ENCODE measurements around the gene PDE3B. TPM values are rescaled to one million over a fixed set of nuclear protein-coding genes. Genes with fewer than 3 reads are reported as not detected.

PDE3B gene
- total and polyA plus RNA-seq, 2 of the 8 experiments (the other 6 are each of a cell fraction or from before 2014, with no cell fraction given) = 2.7 to 10.9 TPM

DNA sequence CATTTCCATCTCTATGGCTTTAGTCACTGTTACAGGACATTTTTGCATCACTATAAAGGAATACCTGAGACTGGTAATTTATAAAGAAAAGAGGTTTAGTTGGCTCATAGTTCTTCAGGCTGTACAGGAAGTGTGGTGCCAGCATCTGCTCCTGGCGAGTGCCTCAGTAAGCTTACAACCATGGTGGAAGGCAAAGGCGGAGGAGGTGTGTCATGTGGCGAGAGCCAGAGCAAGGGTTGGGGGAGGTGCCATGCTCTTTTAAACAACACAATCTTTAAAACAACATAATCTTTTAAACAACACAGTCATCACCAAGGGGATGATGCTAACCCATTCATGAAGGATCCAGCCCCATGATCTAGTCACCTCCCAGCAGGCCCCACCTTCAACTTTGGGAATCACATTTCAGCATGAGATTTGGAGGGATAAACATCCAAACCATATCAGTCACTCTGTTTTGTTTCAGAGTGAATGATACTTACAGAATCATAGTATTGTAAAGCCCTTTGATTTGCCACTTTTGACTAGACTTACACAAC lies 103.3 kb downstream of the PDE3B start (continued):
- TF ChIP-seq, protein P1, sequence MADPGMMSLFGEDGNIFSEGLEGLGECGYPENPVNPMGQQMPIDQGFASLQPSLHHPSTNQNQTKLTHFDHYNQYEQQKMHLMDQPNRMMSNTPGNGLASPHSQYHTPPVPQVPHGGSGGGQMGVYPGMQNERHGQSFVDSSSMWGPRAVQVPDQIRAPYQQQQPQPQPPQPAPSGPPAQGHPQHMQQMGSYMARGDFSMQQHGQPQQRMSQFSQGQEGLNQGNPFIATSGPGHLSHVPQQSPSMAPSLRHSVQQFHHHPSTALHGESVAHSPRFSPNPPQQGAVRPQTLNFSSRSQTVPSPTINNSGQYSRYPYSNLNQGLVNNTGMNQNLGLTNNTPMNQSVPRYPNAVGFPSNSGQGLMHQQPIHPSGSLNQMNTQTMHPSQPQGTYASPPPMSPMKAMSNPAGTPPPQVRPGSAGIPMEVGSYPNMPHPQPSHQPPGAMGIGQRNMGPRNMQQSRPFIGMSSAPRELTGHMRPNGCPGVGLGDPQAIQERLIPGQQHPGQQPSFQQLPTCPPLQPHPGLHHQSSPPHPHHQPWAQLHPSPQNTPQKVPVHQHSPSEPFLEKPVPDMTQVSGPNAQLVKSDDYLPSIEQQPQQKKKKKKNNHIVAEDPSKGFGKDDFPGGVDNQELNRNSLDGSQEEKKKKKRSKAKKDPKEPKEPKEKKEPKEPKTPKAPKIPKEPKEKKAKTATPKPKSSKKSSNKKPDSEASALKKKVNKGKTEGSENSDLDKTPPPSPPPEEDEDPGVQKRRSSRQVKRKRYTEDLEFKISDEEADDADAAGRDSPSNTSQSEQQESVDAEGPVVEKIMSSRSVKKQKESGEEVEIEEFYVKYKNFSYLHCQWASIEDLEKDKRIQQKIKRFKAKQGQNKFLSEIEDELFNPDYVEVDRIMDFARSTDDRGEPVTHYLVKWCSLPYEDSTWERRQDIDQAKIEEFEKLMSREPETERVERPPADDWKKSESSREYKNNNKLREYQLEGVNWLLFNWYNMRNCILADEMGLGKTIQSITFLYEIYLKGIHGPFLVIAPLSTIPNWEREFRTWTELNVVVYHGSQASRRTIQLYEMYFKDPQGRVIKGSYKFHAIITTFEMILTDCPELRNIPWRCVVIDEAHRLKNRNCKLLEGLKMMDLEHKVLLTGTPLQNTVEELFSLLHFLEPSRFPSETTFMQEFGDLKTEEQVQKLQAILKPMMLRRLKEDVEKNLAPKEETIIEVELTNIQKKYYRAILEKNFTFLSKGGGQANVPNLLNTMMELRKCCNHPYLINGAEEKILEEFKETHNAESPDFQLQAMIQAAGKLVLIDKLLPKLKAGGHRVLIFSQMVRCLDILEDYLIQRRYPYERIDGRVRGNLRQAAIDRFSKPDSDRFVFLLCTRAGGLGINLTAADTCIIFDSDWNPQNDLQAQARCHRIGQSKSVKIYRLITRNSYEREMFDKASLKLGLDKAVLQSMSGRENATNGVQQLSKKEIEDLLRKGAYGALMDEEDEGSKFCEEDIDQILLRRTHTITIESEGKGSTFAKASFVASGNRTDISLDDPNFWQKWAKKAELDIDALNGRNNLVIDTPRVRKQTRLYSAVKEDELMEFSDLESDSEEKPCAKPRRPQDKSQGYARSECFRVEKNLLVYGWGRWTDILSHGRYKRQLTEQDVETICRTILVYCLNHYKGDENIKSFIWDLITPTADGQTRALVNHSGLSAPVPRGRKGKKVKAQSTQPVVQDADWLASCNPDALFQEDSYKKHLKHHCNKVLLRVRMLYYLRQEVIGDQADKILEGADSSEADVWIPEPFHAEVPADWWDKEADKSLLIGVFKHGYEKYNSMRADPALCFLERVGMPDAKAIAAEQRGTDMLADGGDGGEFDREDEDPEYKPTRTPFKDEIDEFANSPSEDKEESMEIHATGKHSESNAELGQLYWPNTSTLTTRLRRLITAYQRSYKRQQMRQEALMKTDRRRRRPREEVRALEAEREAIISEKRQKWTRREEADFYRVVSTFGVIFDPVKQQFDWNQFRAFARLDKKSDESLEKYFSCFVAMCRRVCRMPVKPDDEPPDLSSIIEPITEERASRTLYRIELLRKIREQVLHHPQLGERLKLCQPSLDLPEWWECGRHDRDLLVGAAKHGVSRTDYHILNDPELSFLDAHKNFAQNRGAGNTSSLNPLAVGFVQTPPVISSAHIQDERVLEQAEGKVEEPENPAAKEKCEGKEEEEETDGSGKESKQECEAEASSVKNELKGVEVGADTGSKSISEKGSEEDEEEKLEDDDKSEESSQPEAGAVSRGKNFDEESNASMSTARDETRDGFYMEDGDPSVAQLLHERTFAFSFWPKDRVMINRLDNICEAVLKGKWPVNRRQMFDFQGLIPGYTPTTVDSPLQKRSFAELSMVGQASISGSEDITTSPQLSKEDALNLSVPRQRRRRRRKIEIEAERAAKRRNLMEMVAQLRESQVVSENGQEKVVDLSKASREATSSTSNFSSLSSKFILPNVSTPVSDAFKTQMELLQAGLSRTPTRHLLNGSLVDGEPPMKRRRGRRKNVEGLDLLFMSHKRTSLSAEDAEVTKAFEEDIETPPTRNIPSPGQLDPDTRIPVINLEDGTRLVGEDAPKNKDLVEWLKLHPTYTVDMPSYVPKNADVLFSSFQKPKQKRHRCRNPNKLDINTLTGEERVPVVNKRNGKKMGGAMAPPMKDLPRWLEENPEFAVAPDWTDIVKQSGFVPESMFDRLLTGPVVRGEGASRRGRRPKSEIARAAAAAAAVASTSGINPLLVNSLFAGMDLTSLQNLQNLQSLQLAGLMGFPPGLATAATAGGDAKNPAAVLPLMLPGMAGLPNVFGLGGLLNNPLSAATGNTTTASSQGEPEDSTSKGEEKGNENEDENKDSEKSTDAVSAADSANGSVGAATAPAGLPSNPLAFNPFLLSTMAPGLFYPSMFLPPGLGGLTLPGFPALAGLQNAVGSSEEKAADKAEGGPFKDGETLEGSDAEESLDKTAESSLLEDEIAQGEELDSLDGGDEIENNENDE (IDR thresholded peaks at IDR 0.05; ENCODE audit: insufficient replicate concordance, low read length) = no peak
- TF ChIP-seq SP2 (IDR thresholded peaks at IDR 0.05; ENCODE audit: low read length) = no peak
- TF ChIP-seq EP300 (IDR thresholded peaks at IDR 0.05; ENCODE audit: borderline replicate concordance in 1 of 2, low read depth in 2 of 2, low read length in 2 of 2) = no peak
- no peak for TF ChIP-seq SP1 (IDR thresholded peaks at IDR 0.05; ENCODE audit: low read depth, low read length)
- TF ChIP-seq MAFK (IDR thresholded peaks at IDR 0.05; ENCODE audit: low read depth, low read length) = no peak
- no peak for TF ChIP-seq SIRT6 (IDR thresholded peaks at IDR 0.05; ENCODE audit: low read length)

Data from H1 (cell line).